Medulla oblongata (tissue), 1 donor: Measurements from ENCODE around the gene ZBTB16.

ENCODE experiments used
- DNase-seq: peaks from one replicate; pipeline ENCODE4 v3.0.0-alpha.2; 2015; ENCODE audit errors: extremely low spot score

Gene ZBTB16

GRCh38 chr11:114130629-114131277, 71.2 kb downstream of the ZBTB16 start:
- no peak for DNase-seq

- DNase-seq: peak; percentile 77
Observed at GRCh38 chr11:114131461-114131864, 72.0 kb downstream of the ZBTB16 start.

- DNase-seq: no peak
Observed at GRCh38 chr11:114132417-114132816, 72.9 kb downstream of the ZBTB16 start.

GRCh38 chr11:114132944-114133394, 73.5 kb downstream of the ZBTB16 start:
- no peak for DNase-seq

GRCh38 chr11:114133548-114134329, 74.2 kb downstream of the ZBTB16 start:
- DNase-seq: no peak

- no peak for DNase-seq
Observed at GRCh38 chr11:114134870-114135269, 75.4 kb downstream of the ZBTB16 start.

- DNase-seq: no peak
Observed at GRCh38 chr11:114135737-114136151, 76.2 kb downstream of the ZBTB16 start.

GRCh38 chr11:114136686-114137640, 77.5 kb downstream of the ZBTB16 start:
- DNase-seq: no peak

GRCh38 chr11:114137838-114138237, 78.3 kb downstream of the ZBTB16 start:
- no peak for DNase-seq

GRCh38 chr11:114138411-114138810, 78.9 kb downstream of the ZBTB16 start:
- DNase-seq: no peak

- no peak for DNase-seq
Observed at GRCh38 chr11:114140826-114141225, 81.3 kb downstream of the ZBTB16 start.

- no peak for DNase-seq
Observed at GRCh38 chr11:114141863-114142580, 82.5 kb downstream of the ZBTB16 start.

- DNase-seq: no peak
Observed at GRCh38 chr11:114142707-114143106, 83.2 kb downstream of the ZBTB16 start.

GRCh38 chr11:114145166-114145775, 85.8 kb downstream of the ZBTB16 start:
- DNase-seq: no peak

- DNase-seq: no peak
Observed at GRCh38 chr11:114147375-114148012, 88.0 kb downstream of the ZBTB16 start.

- no peak for DNase-seq
Observed at GRCh38 chr11:114148013-114148382, 88.5 kb downstream of the ZBTB16 start.

GRCh38 chr11:114149689-114150407, 90.3 kb downstream of the ZBTB16 start:
- no peak for DNase-seq

- no peak for DNase-seq
Observed at GRCh38 chr11:114150671-114151070, 91.2 kb downstream of the ZBTB16 start.

GRCh38 chr11:114151631-114152030, 92.1 kb downstream of the ZBTB16 start:
- no peak for DNase-seq

- DNase-seq: no peak
Observed at GRCh38 chr11:114152162-114152561, 92.7 kb downstream of the ZBTB16 start.
